HEK293 (cell line): Measurements from ENCODE around the gene ZBED1.

ENCODE experiments used
- CTCF ChIP-seq: fragments of 450-650 bp; formaldehyde crosslinking; IDR thresholded peaks from 2 replicates; pipeline ENCODE4 v1.5.1; 2016; ENCODE audit warnings: missing biosample characterization, missing genetic modification characterization
- PBX3 ChIP-seq: sonication (generic); formaldehyde crosslinking; IDR thresholded peaks from 2 replicates; pipeline ENCODE4 v1.8.1; 2022; ENCODE audit warnings: mild to moderate bottlenecking, moderate library complexity, missing genetic modification reagents
- PRDM2 ChIP-seq: fragments of 450-650 bp; formaldehyde crosslinking; IDR thresholded peaks from 2 replicates; pipeline ENCODE4 v1.5.1; 2016; ENCODE audit warnings: missing biosample characterization, missing genetic modification characterization, borderline replicate concordance
- REST ChIP-seq: fragments of 450-650 bp; formaldehyde crosslinking; IDR thresholded peaks from 2 replicates; pipeline ENCODE4 v1.5.1; 2016; ENCODE audit warnings: missing biosample characterization, missing genetic modification characterization
- SALL2 ChIP-seq: fragments of 450-650 bp; formaldehyde crosslinking; IDR thresholded peaks from 2 replicates; pipeline ENCODE4 v1.5.0; 2017; ENCODE audit warnings: missing biosample characterization, mild to moderate bottlenecking, missing genetic modification characterization, borderline replicate concordance
- SP2 ChIP-seq: fragments of 450-650 bp; formaldehyde crosslinking; IDR thresholded peaks from 2 replicates; pipeline ENCODE4 v1.5.1; 2016; ENCODE audit warnings: missing biosample characterization, missing genetic modification characterization
- YY1 ChIP-seq: fragments of 450-650 bp; formaldehyde crosslinking; IDR thresholded peaks from 2 replicates; pipeline ENCODE4 v1.5.1; 2018; ENCODE audit warnings: missing biosample characterization, missing genetic modification characterization
- ZBTB1 ChIP-seq: fragments of 450-650 bp; formaldehyde crosslinking; IDR thresholded peaks from 2 replicates; pipeline ENCODE4 v1.5.1; 2016; ENCODE audit warnings: missing biosample characterization, missing genetic modification characterization
- ZNF138 ChIP-seq: fragments of 450-650 bp; formaldehyde crosslinking; IDR thresholded peaks from 2 replicates; pipeline ENCODE4 v1.5.1; 2016; ENCODE audit warnings: missing biosample characterization, missing genetic modification characterization, borderline replicate concordance
- ZNF274 ChIP-seq, 2 experiments: fragments of 200-500 bp in 1 of 2; fragments of 450-650 bp in 1 of 2; sonication (Bioruptor generic) in 1 of 2; formaldehyde crosslinking in 1 of 2; IDR thresholded peaks; 2 replicates each; pipeline versions ENCODE4 v1.5.1 to v1.6.1; 2014 to 2016; ENCODE audit warnings: borderline replicate concordance in 1 of 2, inconsistent platforms in 1 of 2, low read length in 1 of 2, missing biosample characterization in 1 of 2, missing genetic modification characterization in 1 of 2
- ZNF416 ChIP-seq: fragments of 450-650 bp; formaldehyde crosslinking; IDR thresholded peaks from 2 replicates; pipeline ENCODE4 v1.5.1; 2016; ENCODE audit warnings: missing biosample characterization, missing genetic modification characterization
- ZNF549 ChIP-seq: fragments of 450-650 bp; IDR thresholded peaks from 2 replicates; pipeline ENCODE4 v1.5.1; 2018; ENCODE audit warnings: missing biosample characterization, missing genetic modification characterization, mild to moderate bottlenecking, inconsistent platforms, moderate library complexity
- ZNF580 ChIP-seq: fragments of 450-650 bp; formaldehyde crosslinking; IDR thresholded peaks from 2 replicates; pipeline ENCODE4 v1.5.1; 2016; ENCODE audit warnings: missing biosample characterization, missing genetic modification characterization

- TF ChIP-seq ZNF580 (tag by site-specific recombination) = no peak
- TF ChIP-seq ZNF138 (tag by site-specific recombination) = no peak
- TF ChIP-seq YY1 = no peak
- no peak for TF ChIP-seq ZNF274 (IDR thresholded peaks at IDR 0.05; ENCODE audit: low read length)
- TF ChIP-seq ZNF274 (tag by site-specific recombination; IDR thresholded peaks at IDR 0.05; ENCODE audit: borderline replicate concordance) = no peak
- no peak for TF ChIP-seq ZNF549 (tag by site-specific recombination)
- no peak for TF ChIP-seq ZNF416 (tag by site-specific recombination)
- no peak for TF ChIP-seq REST (tag by site-specific recombination)
- no peak for TF ChIP-seq CTCF (tag by site-specific recombination)
- TF ChIP-seq PBX3 (CRISPR knock-in tag) = no peak
- TF ChIP-seq ZBTB1 = no peak
- TF ChIP-seq SALL2 (tag by site-specific recombination) = no peak
- TF ChIP-seq SP2 (tag by site-specific recombination) = no peak
- no peak for TF ChIP-seq PRDM2 (tag by site-specific recombination)
Observed at GRCh38 chrX:2464677-2465166, 36.1 kb downstream of the ZBED1 start.
